OCI-LY7 (cell line): Measurements from ENCODE around the gene ANKRD36. TPM values are rescaled to one million over a fixed set of nuclear protein-coding genes. Genes with fewer than 3 reads are reported as not detected.
"Not testable (repeated sequence)": the region's sequence is repeated elsewhere in the genome, so short reads cannot be mapped to it uniquely, and the experiment has no call there.

Experiments
- BruUV-seq: library from RNA; stranded (reverse); fragments of 400-500 nt; replicated peaks from 2 replicates; lab custom pipeline; 2021; lab: Mats Ljungman, UMichigan
- CTCF ChIA-PET: fragments of 300-600 bp; sonication (Branson Sonifier 250); formaldehyde crosslinking; loops from one replicate; lab custom pipeline; 2022; ENCODE audit warnings: antibody characterized with exemption; ENCODE audit not compliant: unreplicated experiment; lab: Charles Lee
- POLR2A ChIA-PET: fragments of 300-600 bp; sonication (Branson Sonifier 250); formaldehyde crosslinking; loops from one replicate; lab custom pipeline; 2022; ENCODE audit warnings: antibody characterized with exemption; lab: Charles Lee
- DNase-seq: peaks from one replicate; pipeline ENCODE4 v3.0.0-alpha.2; 2015; ENCODE audit warnings: low spot score
- H2AFZ ChIP-seq: fragments of 200-600 bp; sonication (generic), shearing (Covaris generic); 2 replicates; pipeline ENCODE4 v1.6.1; 2014; ENCODE audit warnings: mild to moderate bottlenecking, antibody characterized with exemption, low read length, moderate library complexity
- H3K27ac ChIP-seq: fragments of 200-600 bp; sonication (generic); 2 replicates; pipeline ENCODE4 v1.5.1; 2014; ENCODE audit warnings: mixed run types, low read depth, mild to moderate bottlenecking, moderate library complexity, low read length, inconsistent platforms; ENCODE audit not compliant: poor library complexity, severe bottlenecking
- H3K36me3 ChIP-seq: fragments of 200-600 bp; sonication (generic); 2 replicates; pipeline ENCODE4 v1.6.1; 2014; ENCODE audit warnings: mild to moderate bottlenecking, antibody characterized with exemption, low read length, moderate library complexity, mixed read lengths; ENCODE audit not compliant: insufficient read depth
- H3K4me1 ChIP-seq: fragments of 200-600 bp; sonication (generic); 2 replicates; pipeline ENCODE4 v1.5.1; 2014; ENCODE audit warnings: mild to moderate bottlenecking, low read length; ENCODE audit not compliant: insufficient read depth, poor library complexity, severe bottlenecking
- H3K4me2 ChIP-seq: fragments of 200-600 bp; sonication (generic); 2 replicates; pipeline ENCODE4 v1.6.1; 2014; ENCODE audit warnings: mild to moderate bottlenecking, low read length
- H3K4me3 ChIP-seq: fragments of 200-600 bp; sonication (generic); 2 replicates; pipeline ENCODE4 v1.5.1; 2014; ENCODE audit warnings: mild to moderate bottlenecking, low read depth, low read length; ENCODE audit not compliant: poor library complexity, severe bottlenecking
- H3K79me2 ChIP-seq: fragments of 200-600 bp; sonication (generic); 2 replicates; pipeline ENCODE4 v1.6.1; 2016; ENCODE audit warnings: low read depth, mild to moderate bottlenecking, low read length, moderate library complexity, mixed read lengths; ENCODE audit not compliant: insufficient read depth
- H3K9me2 ChIP-seq: fragments of 200-600 bp; sonication (generic); 2 replicates; pipeline ENCODE4 v1.6.1; 2016; ENCODE audit warnings: mild to moderate bottlenecking, low read length, mixed read lengths; ENCODE audit not compliant: insufficient read depth
- H3K9me3 ChIP-seq: fragments of 200-600 bp; sonication (generic); 2 replicates; pipeline ENCODE4 v1.6.1; 2014; ENCODE audit warnings: mild to moderate bottlenecking, mixed run types, low read length, mixed read lengths
- H4K20me1 ChIP-seq: fragments of 200-600 bp; sonication (generic); 2 replicates; pipeline ENCODE4 v1.6.1; 2014; ENCODE audit warnings: mild to moderate bottlenecking, antibody characterized with exemption, low read length, moderate library complexity, mixed read lengths; ENCODE audit not compliant: insufficient read depth
- EZH2phosphoT487 ChIP-seq: fragments of 200-600 bp; sonication (generic); IDR thresholded peaks from 2 replicates; pipeline ENCODE4 v1.6.1; 2018; ENCODE audit warnings: low read depth, borderline replicate concordance, mild to moderate bottlenecking, mixed run types, antibody characterized with exemption, low read length, moderate library complexity, mixed read lengths
- intact Hi-C: fragments of 100-400 bp; cut with micrococcal nuclease; formaldehyde crosslinking; loops from one replicate; pipeline ENCODE4 v1.10.0; 2022; ENCODE audit not compliant: unreplicated experiment
- total RNA-seq, 2 experiments: library from RNA; depleted of rRNA in 1 of 2; stranded (reverse); fragments of >200 nt in 1 of 2; shearing (Covaris generic) in 1 of 2; gene quantifications; 2 replicates each; pipeline ENCODE4 v1.2.3, GENCODE V29; 2014 to 2022
- TF ChIP-seq, protein P1 (sequence below): fragments of 200-600 bp; sonication (generic); conservative IDR thresholded peaks from 2 replicates; pipeline ENCODE4 v1.5.1; 2014; ENCODE audit warnings: mild to moderate bottlenecking, antibody characterized with exemption, low read length, moderate library complexity, mixed read lengths

ANKRD36 gene
- total RNA-seq, 2 experiments from 2014 or later: 60.5 to 63.7 TPM

DNA sequence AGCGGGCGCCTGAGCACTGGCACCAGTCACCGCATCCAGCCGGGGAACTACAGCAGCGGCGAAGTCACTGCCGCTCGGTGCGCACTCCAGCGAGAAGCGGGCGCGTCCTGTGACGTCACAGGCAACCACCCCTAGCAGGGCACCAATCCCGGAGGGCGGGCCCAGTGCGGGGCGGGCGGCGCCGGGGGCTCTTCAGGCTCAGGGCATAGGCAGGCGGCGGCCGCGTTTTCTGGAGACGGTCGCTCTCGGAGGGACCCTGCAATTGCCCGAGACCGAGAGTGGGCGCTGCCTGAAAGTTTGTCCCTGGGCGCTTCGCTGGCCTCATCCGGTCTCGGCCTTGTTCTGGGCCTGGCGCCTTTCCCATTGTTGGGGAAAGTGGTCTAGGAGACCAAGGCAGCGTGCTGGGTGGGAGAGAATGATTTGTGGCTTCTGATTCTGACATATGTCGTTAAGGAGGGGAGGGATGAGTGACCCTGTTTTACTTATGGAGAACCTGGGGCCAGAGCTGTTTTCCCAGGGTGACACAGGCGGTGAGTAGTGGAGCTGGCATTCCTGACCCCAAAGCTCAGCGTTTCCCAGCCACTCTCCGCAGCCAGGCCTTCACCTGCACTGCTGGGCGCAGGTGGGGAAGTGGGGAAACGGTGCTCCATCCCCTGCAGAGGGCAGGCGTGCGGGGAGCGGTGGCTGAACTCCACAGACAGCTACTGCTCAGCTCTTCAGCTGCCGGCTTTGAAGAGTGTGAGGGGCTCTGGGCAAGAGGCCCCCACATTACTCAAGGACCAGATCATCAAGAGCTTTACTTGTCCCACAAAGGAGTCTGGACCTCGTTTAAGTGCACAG is 18.0 kb upstream of the ANKRD36 start, which contains the start of gene FAHD2B:
FAHD2B (minus strand) TSS at position 111 of the 840 bp plus-strand sequence. CDS start 3,176 bp downstream, outside the sequence.
- POLR2A ChIA-PET, H3K9me3 ChIP-seq, CTCF ChIA-PET, H3K27ac ChIP-seq, H4K20me1 ChIP-seq, H3K79me2 ChIP-seq, H3K36me3 ChIP-seq, BruUV-seq, intact Hi-C loops, H3K9me2 ChIP-seq, H3K4me1 ChIP-seq: not testable (repeated sequence)
- Histone ChIP-seq H3K4me2 (peak within 1 kb of the TSS; percentile 65), H2AFZ (0 out of 2 replicates have a peak within 1 kb of the TSS, but pooled peaks have one; percentile 50), H3K4me3 (peak within 1 kb of the TSS; percentile 59)
- DNase-seq: peak; percentile 86

DNA sequence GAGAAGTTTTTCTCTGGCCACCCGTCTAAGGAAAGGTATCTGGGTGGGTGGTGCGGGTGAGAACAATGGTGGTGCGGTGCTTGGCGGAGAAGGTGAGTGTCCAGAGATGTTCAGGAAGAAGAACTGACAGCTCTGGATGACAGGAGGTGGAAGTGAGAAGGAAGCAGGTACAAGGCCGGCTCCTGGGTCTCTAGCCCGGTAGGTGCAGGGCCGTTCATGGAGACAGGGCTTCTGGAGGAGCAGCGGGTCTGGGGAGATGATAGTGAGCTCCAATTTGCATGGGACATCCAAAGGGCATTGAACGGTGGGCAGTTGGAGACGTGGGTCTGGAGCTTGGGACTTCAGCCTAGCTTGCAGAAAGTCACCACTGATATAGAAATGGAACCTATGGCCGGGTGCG is 17.3 kb upstream of the ANKRD36 start:
- TF ChIP-seq, protein P1, sequence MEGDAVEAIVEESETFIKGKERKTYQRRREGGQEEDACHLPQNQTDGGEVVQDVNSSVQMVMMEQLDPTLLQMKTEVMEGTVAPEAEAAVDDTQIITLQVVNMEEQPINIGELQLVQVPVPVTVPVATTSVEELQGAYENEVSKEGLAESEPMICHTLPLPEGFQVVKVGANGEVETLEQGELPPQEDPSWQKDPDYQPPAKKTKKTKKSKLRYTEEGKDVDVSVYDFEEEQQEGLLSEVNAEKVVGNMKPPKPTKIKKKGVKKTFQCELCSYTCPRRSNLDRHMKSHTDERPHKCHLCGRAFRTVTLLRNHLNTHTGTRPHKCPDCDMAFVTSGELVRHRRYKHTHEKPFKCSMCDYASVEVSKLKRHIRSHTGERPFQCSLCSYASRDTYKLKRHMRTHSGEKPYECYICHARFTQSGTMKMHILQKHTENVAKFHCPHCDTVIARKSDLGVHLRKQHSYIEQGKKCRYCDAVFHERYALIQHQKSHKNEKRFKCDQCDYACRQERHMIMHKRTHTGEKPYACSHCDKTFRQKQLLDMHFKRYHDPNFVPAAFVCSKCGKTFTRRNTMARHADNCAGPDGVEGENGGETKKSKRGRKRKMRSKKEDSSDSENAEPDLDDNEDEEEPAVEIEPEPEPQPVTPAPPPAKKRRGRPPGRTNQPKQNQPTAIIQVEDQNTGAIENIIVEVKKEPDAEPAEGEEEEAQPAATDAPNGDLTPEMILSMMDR: no peak
- no peak for TF ChIP-seq EZH2phosphoT487

DNA sequence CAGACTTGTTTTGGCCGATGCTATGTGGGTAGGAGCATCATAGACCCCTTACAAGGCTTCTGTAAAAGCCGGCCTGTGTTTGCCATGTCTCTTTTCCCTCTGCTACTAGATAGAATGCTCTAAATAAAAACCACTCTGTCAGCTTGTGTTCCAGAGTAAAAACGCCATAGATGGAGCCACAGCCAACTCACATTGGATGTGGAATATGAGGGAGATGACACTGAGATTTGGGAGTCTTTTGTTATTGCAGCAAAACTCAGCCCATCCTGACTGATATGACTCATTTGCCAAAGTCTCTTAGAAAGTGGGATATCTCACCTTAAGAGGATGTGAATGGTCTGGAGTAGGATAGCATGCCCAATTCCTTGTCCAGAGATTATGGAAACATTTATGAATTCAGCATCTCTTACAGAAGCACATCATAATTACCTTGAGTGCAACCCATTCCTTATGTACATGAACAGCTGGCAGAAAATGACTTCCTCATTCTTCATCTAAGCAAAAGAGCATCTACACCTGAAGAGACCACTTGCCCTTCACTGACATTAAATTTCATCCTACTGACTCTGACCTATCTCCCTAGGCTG is 14.1 kb upstream of the ANKRD36 start:
- H3K36me3 ChIP-seq, POLR2A ChIA-PET, DNase-seq, H3K79me2 ChIP-seq, H3K4me1 ChIP-seq, H3K27ac ChIP-seq, H3K4me3 ChIP-seq, H3K9me2 ChIP-seq, H2AFZ ChIP-seq, H4K20me1 ChIP-seq, CTCF ChIA-PET, H3K4me2 ChIP-seq, intact Hi-C loops, BruUV-seq, H3K9me3 ChIP-seq: not testable (repeated sequence)

More for the DNA sequence above, 17.3 kb upstream of the ANKRD36 start:
- H3K9me2 ChIP-seq: no peaks in the 10 kb centered on the region
- peak overlapping the region; percentile 65 for H3K4me2 ChIP-seq
- H3K27ac ChIP-seq: no peak overlapping the region
- BruUV-seq: no TSS peak
- H4K20me1 ChIP-seq: no peaks in the 10 kb centered on the region
- peaks cover 3% of the 10 kb centered on the region for H3K9me3 ChIP-seq
- peak overlapping the region; percentile 59 for H3K4me3 ChIP-seq
- ChIA-PET POLR2A (interaction anchor here (0.7 kb wide), 1 partner anchor 26 kb away, joined by 9 read pairs; no protein-coding TSS in a partner anchor), CTCF (no interaction called here)
- peaks cover 7% of the 10 kb centered on the region for H3K4me1 ChIP-seq
- 0 out of 2 replicates have a peak overlapping the region, but pooled peaks have one; percentile 50 for H2AFZ ChIP-seq
- intact Hi-C loops: no loop called here
- H3K36me3 ChIP-seq: no peaks in the 10 kb centered on the region
- H3K79me2 ChIP-seq: no peaks in the 10 kb centered on the region
- no peak for DNase-seq

DNA sequence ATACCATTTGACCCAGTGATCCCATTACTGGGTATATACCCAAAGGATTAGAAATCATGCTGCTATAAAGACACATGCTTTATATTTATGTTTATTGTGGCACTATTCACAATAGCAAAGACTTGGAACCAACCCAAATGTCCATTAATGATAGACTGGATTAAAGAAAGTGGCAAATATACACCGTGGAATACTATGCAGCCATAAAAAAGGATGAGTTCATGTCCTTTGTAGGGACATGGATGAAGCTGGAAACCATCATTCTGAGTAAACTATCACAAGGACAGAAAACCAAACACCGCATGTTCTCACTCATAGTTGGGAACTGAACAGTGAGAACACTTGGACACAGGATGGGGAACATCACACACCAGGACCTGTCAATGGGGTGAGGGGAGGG is 6.1 kb upstream of the ANKRD36 start:
- CTCF ChIA-PET, H3K36me3 ChIP-seq, intact Hi-C loops: not testable (repeated sequence)

DNA sequence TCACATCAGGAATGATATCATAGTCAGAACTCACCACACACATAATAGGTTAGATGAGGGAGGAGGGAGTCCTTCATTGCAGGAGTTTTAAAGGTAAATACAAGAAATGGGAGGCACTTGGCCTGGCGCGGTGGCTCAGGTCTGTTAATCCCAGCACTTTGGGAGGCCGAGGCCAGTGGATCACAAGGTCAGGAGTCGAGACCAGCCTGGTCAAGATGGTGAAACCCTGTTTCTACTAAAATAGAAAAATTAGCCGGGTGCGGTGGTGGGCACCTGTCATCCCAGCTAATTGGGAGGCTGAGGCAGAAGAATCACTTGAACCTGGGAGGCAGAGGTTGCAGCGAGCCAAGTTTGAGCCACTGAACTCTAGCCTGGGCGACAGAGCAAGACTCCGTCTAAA is 1.7 kb upstream of the ANKRD36 start:
- H4K20me1 ChIP-seq, H3K27ac ChIP-seq, H2AFZ ChIP-seq, H3K4me1 ChIP-seq, H3K9me3 ChIP-seq, BruUV-seq, DNase-seq, H3K9me2 ChIP-seq, H3K36me3 ChIP-seq, H3K4me2 ChIP-seq, POLR2A ChIA-PET, H3K4me3 ChIP-seq, CTCF ChIA-PET, H3K79me2 ChIP-seq: not testable (repeated sequence)
- intact Hi-C loops: loop anchor here (5.0 kb wide), 2 partner anchors 149 to 294 kb away; partner anchors contain the start of gene CNNM3

More for the DNA sequence above, 6.1 kb upstream of the ANKRD36 start:
- H3K4me3 ChIP-seq, H2AFZ ChIP-seq, H4K20me1 ChIP-seq, H3K27ac ChIP-seq, BruUV-seq, H3K79me2 ChIP-seq, POLR2A ChIA-PET, H3K4me2 ChIP-seq, H3K9me3 ChIP-seq, DNase-seq, H3K9me2 ChIP-seq, H3K4me1 ChIP-seq: not testable (repeated sequence)
